CD4-positive, alpha-beta T cell treated with Interleukin-4 for 1 hour (primary cell): ENCODE data around the gene SLC25A2.

ENCODE experiments used
- DNase-seq, 2 donors: peaks; one replicate each; pipeline ENCODE4 v3.0.0-alpha.2; 2020 to 2022

The SLC25A2 gene

DNA sequence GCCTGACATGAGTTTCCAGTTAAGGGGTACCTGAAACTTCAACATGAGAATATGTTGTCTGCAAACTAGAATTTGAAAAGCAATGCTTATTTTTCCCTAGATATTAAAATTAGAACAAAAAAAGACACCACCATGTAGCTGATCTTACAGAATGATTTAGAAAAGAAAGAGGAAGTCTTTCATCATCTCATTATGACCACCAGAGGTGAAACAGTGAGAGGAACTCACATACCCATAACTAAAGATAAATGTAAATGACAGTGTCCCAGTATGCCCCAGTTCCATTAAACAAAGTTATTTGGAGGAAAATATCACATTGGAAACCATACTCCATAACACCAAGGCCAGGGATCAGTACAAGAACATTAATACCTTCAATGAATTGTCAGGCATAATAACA lies 9.9 kb upstream of the SLC25A2 start:
- no peak for DNase-seq

DNA sequence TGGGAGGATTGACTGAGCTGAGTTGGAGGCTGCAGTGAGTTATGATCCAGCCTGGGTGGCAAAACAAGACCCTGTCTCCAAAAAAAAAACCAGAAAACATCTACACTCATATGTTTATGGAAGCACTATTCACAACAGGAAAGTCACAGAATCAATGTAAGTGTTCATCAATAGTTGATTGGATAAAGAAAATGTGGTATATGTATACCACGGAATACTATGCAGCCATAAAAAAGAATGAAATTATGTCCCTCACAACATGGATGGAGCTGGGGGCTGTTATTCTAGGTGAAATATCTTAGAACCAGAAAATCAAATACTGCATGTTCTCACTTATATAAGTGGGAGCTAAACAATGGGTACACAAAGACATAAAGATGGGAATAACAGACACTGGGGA lies 2.8 kb upstream of the SLC25A2 start:
- no peak for DNase-seq

DNA sequence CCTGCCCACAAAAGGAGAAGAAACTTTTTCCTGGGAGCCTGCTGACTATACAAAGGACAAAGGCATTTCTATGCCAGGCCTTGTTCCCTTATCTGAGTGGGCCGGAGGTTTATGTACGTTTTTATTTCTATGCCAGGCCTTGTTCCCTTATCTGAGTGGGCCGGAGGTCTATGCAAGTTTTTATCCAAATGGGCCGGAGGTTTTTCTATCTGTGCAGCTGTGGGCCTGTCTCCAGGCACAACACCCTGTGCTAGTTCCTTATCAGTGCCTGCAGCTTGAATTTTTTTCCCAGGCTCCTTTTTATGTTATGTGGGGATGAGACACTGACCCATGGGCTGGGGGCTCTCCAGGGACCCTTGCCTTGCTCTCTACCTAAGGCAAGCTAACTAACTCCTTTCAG lies 5.5 kb downstream of the SLC25A2 start:
- DNase-seq: no peak

DNA sequence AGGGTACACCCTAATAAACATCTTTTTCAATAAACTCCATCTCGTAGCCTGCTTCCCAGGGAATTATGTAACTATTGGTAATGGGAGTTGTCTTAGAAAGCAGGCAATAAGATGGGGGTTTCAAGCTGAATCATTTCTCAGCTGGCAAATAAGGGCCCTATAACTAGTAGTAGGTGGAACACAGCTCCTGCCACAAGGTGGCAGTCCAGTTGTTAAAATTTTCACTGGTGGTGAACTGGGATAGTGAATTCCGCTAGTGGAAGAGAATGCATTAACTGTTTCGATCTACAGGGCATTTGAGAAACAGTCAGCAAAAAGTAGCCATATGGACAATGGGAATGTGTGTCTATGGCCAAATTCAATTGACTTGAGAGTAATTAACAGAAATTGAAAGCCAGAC lies 30.9 kb downstream of the SLC25A2 start:
- DNase-seq: no peak

DNA sequence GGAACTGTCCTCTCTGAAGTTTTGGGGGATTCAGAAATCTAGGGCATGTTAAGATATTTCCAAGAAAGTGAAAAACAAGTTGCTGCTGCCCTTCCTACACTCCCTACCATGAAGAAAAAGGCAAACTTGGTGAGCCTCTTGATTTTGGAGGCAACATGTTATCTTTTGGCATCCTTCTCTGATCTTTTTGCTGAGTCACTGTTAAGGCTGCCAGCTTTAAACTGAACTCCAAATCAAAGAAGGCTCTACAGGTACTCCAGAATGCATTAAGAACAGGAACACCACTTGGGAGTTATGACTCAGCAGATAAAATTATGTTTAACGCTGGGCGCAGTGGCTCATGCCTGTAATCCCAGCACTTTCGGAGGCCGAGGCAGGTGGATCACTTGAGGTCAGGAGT lies 34.7 kb downstream of the SLC25A2 start:
- DNase-seq: no peak

DNA sequence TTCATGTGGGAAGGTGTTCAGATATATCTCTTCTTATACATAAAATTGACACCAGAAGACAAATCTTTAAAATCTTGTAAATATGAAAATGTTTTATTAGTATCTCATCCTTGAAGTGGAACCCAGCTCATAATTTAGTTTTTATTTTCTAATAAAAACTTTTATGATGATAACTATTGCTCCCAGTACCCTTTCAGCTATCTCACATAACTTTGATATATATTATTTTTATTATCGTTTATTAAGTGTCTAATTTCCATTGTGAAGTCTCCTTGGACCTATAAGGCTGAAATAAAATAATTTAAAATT lies 42.7 kb downstream of the SLC25A2 start:
- no peak for DNase-seq

DNA sequence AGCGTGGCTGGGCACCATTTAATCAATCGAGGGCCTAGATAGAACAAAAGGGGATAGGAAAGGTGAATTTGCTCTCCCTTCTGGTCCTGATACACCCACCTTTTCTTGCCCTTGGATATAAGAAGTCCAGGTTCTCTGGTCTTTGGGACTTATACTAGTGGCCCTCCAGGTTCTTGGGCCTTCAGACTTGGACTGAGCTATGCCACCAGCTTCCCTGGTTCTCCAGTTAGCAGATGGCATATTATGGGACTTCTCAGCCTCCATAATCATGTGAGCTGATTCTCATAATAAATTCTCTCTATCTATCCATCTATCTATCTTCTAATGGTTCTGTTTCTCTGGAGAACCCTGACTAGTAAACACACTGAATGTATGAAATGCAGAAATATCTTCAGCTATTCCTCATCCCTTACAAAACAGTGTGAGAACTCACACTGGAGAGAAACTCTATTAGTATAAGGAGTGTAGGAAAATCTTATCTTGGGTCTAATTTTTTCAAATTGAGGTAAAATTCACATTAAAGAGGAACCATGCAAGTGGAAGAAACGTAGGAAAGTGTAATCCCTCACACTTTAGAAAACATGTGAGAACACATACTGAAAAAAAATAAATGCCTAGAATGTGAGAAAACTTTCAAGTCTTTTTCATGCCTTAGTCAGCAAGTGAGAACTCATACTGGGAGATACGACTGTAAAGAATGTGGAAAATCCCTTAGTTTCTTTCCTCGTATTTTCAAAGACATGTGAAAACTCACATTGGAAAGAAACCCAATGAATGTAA lies 43.2 kb downstream of the SLC25A2 start:
- DNase-seq: no peak

DNA sequence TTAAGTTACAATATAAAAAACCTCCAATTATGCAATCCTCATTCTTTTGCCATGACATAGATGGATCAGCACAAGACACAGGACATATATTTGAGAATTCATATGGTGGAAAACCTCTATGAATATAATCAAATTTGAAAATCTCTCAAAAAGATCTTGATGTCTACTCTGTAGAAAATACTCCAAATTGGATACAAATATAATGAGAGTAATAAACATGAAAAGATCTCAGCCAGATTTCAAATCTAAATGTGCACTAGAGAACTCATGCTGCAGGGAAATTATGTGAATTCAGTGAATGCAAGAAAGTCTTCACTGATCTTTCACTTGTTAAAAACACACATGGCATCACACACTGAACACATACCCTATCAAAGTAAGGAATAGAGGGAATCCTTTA lies 44.9 kb downstream of the SLC25A2 start:
- no peak for DNase-seq

DNA sequence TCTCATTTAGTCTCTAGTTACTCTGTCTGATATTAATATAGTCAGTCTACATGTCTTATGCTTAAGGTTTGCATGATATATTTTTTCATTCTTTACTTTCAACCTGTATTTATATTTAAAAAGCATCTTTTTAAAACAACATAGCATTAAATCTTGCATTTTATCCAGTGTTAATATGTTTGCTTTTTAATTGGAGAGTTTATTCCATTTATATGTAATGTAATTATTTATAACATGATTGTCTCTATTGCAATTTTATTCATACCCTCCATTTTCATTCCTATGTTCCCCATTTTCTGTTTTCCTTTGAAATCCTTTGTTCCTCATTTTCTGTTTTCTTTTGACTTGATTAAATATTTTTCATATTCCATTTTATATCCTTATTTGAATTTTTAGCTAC lies 45.4 kb downstream of the SLC25A2 start:
- no peak for DNase-seq
